Activated naive CD4-positive, alpha-beta T cell treated with anti-CD3 and anti-CD28 coated beads, Interleukin-2, amount 10 ng/mL, durations not matched to agents 7 days and 5 days (primary cell): ENCODE data around the gene DERL2.

ENCODE experiments used
- CTCF ChIA-PET: fragments of 350-600 bp; sonication (Branson Sonifier 250); formaldehyde crosslinking; loops from one replicate; lab custom pipeline; 2021; ENCODE audit warnings: antibody characterized with exemption; lab: Charles Lee
- DNase-seq: peaks from one replicate; pipeline ENCODE4 v3.0.0-alpha.2; 2020
- H3K27ac Mint-ChIP-seq: one replicate; pipeline ENCODE4 v1.8.0; 2021; ENCODE audit warnings: mild to moderate bottlenecking, moderate library complexity, mixed read lengths
- H3K27me3 Mint-ChIP-seq: one replicate; pipeline ENCODE4 v1.8.0; 2021; ENCODE audit warnings: mild to moderate bottlenecking, mixed read lengths
- H3K36me3 Mint-ChIP-seq: one replicate; pipeline ENCODE4 v1.8.0; 2021; ENCODE audit warnings: mixed read lengths
- H3K4me1 Mint-ChIP-seq: one replicate; pipeline ENCODE4 v1.8.0; 2021; ENCODE audit warnings: mixed read lengths
- H3K4me3 Mint-ChIP-seq: one replicate; pipeline ENCODE4 v1.8.0; 2021; ENCODE audit warnings: mild to moderate bottlenecking, moderate library complexity, mixed read lengths
- H3K9me3 Mint-ChIP-seq: one replicate; pipeline ENCODE4 v1.8.0; 2021; ENCODE audit warnings: mixed read lengths

DERL2 gene

GRCh38 chr17:5485270-5486205 lies at the start of gene DERL2:
Gene DERL2 (minus strand): TSS chr17:5486178. CDS start chr17:5486161, 17 bp downstream.
- Mint-ChIP-seq H3K36me3 (peaks cover 67% of the 10 kb centered on the region), H3K4me3 (peak within 1 kb of the TSS; percentile 94), H3K9me3 (no peaks in the 10 kb centered on the region), H3K27me3 (no peaks in the 10 kb centered on the region), H3K27ac (peak within 1 kb of the TSS; percentile 99), H3K4me1 (peaks cover 54% of the 10 kb centered on the region)
- DNase-seq = no peak
- CTCF ChIA-PET = interaction anchor here (0.7 kb wide), 1 partner anchor 16 kb away, joined by 3 read pairs; no protein-coding TSS in a partner anchor

- CTCF ChIA-PET = no interaction called here
- H3K27me3 Mint-ChIP-seq = no peaks in the 10 kb centered on the region
- DNase-seq = no peak
- no peaks in the 10 kb centered on the region for H3K4me1 Mint-ChIP-seq
- no peak overlapping the region for H3K4me3 Mint-ChIP-seq
- H3K36me3 Mint-ChIP-seq = peaks cover 56% of the 10 kb centered on the region
- H3K9me3 Mint-ChIP-seq = no peaks in the 10 kb centered on the region
- peak overlapping the region; percentile 71 for H3K27ac Mint-ChIP-seq
Observed at GRCh38 chr17:5535436-5535835, 49.5 kb upstream of the DERL2 start.

GRCh38 chr17:5533486-5534315 lies 47.7 kb upstream of the DERL2 start:
- H3K4me1 Mint-ChIP-seq = no peaks in the 10 kb centered on the region
- H3K27ac Mint-ChIP-seq = no peak overlapping the region

GRCh38 chr17:5532581-5532980 lies 46.6 kb upstream of the DERL2 start:
- Mint-ChIP-seq H3K36me3 (peaks cover 51% of the 10 kb centered on the region), H3K27me3 (no peaks in the 10 kb centered on the region), H3K9me3 (no peaks in the 10 kb centered on the region), H3K27ac (no peak overlapping the region), H3K4me3 (no peak overlapping the region), H3K4me1 (no peaks in the 10 kb centered on the region)
- CTCF ChIA-PET = no interaction called here
- no peak for DNase-seq

More at GRCh38 chr17:5533486-5534315, 47.7 kb upstream of the DERL2 start:
- H3K36me3 Mint-ChIP-seq = peaks cover 51% of the 10 kb centered on the region
- H3K27me3 Mint-ChIP-seq = no peaks in the 10 kb centered on the region
- no peak overlapping the region for H3K4me3 Mint-ChIP-seq
- CTCF ChIA-PET = no interaction called here
- no peak for DNase-seq
- no peaks in the 10 kb centered on the region for H3K9me3 Mint-ChIP-seq

- no peaks in the 10 kb centered on the region for H3K27me3 Mint-ChIP-seq
- CTCF ChIA-PET = no interaction called here
- peaks cover 55% of the 10 kb centered on the region for H3K36me3 Mint-ChIP-seq
- no peaks in the 10 kb centered on the region for H3K4me1 Mint-ChIP-seq
- no peak overlapping the region for H3K27ac Mint-ChIP-seq
- no peak for DNase-seq
- no peaks in the 10 kb centered on the region for H3K9me3 Mint-ChIP-seq
- H3K4me3 Mint-ChIP-seq = no peak overlapping the region
Observed at GRCh38 chr17:5531085-5531418, 45.1 kb upstream of the DERL2 start.

- no peaks in the 10 kb centered on the region for H3K4me1 Mint-ChIP-seq
- H3K9me3 Mint-ChIP-seq = no peaks in the 10 kb centered on the region
- H3K4me3 Mint-ChIP-seq = no peak overlapping the region
- CTCF ChIA-PET = no interaction called here
- no peaks in the 10 kb centered on the region for H3K27me3 Mint-ChIP-seq
- DNase-seq = no peak
- H3K36me3 Mint-ChIP-seq = peaks cover 54% of the 10 kb centered on the region
- H3K27ac Mint-ChIP-seq = no peak overlapping the region
Observed at GRCh38 chr17:5530265-5531084, 44.5 kb upstream of the DERL2 start.

- H3K27ac Mint-ChIP-seq = no peak overlapping the region
- H3K4me1 Mint-ChIP-seq = no peaks in the 10 kb centered on the region
- no peak for DNase-seq
- CTCF ChIA-PET = no interaction called here
- no peaks in the 10 kb centered on the region for H3K9me3 Mint-ChIP-seq
- no peaks in the 10 kb centered on the region for H3K27me3 Mint-ChIP-seq
- H3K4me3 Mint-ChIP-seq = no peak overlapping the region
- peaks cover 59% of the 10 kb centered on the region for H3K36me3 Mint-ChIP-seq
Observed at GRCh38 chr17:5527601-5528250, 41.7 kb upstream of the DERL2 start.

- DNase-seq = peak; percentile 24
- CTCF ChIA-PET = no interaction called here
- Mint-ChIP-seq H3K4me1 (no peaks in the 10 kb centered on the region), H3K36me3 (peaks cover 57% of the 10 kb centered on the region), H3K27me3 (no peaks in the 10 kb centered on the region), H3K27ac (peak overlapping the region; percentile 24), H3K4me3 (no peak overlapping the region), H3K9me3 (no peaks in the 10 kb centered on the region)
Observed at GRCh38 chr17:5526821-5527598, 41.0 kb upstream of the DERL2 start.

GRCh38 chr17:5523249-5523648 lies 37.3 kb upstream of the DERL2 start:
- Mint-ChIP-seq H3K4me3 (no peak overlapping the region), H3K4me1 (no peaks in the 10 kb centered on the region)

GRCh38 chr17:5522476-5522875 lies 36.5 kb upstream of the DERL2 start:
- H3K27me3 Mint-ChIP-seq = no peaks in the 10 kb centered on the region
- H3K27ac Mint-ChIP-seq = no peak overlapping the region
- H3K4me1 Mint-ChIP-seq = no peaks in the 10 kb centered on the region
- H3K9me3 Mint-ChIP-seq = no peaks in the 10 kb centered on the region
- peaks cover 62% of the 10 kb centered on the region for H3K36me3 Mint-ChIP-seq
- DNase-seq = no peak
- H3K4me3 Mint-ChIP-seq = no peak overlapping the region
- CTCF ChIA-PET = no interaction called here

More at GRCh38 chr17:5523249-5523648, 37.3 kb upstream of the DERL2 start:
- Mint-ChIP-seq H3K27ac (no peak overlapping the region), H3K36me3 (peaks cover 58% of the 10 kb centered on the region), H3K9me3 (no peaks in the 10 kb centered on the region), H3K27me3 (no peaks in the 10 kb centered on the region)
- no peak for DNase-seq
- CTCF ChIA-PET = no interaction called here

GRCh38 chr17:5516060-5516792 lies 30.2 kb upstream of the DERL2 start:
- H3K9me3 Mint-ChIP-seq = peaks cover 3% of the 10 kb centered on the region
- peaks cover 72% of the 10 kb centered on the region for H3K36me3 Mint-ChIP-seq
- H3K27me3 Mint-ChIP-seq = no peaks in the 10 kb centered on the region
- peaks cover 33% of the 10 kb centered on the region for H3K4me1 Mint-ChIP-seq
- no peak overlapping the region for H3K4me3 Mint-ChIP-seq
- H3K27ac Mint-ChIP-seq = no peak overlapping the region
- DNase-seq = no peak
- CTCF ChIA-PET = no interaction called here

GRCh38 chr17:5514976-5515375 lies 29.0 kb upstream of the DERL2 start:
- no peak for DNase-seq
- Mint-ChIP-seq H3K27me3 (no peaks in the 10 kb centered on the region), H3K9me3 (peaks cover 3% of the 10 kb centered on the region), H3K4me3 (no peak overlapping the region), H3K4me1 (peaks cover 33% of the 10 kb centered on the region), H3K36me3 (peaks cover 64% of the 10 kb centered on the region), H3K27ac (peak overlapping the region; percentile 46)
- CTCF ChIA-PET = interaction anchor here (0.7 kb wide), 1 partner anchor 26 kb away, joined by 3 read pairs; no protein-coding TSS in a partner anchor
